WTC11 (cell line): ENCODE measurements around the gene DTNBP1.

ENCODE experiments used
- CTCF ChIP-seq: fragments of 200-600 bp; IDR thresholded peaks from 2 replicates; pipeline ENCODE4 v1.8.0; 2022; ENCODE audit warnings: antibody characterized with exemption
- E2F5 ChIP-seq: sonication (generic); formaldehyde crosslinking; IDR thresholded peaks from 2 replicates; pipeline ENCODE4 v1.8.1; 2022; ENCODE audit warnings: mild to moderate bottlenecking, moderate library complexity, missing genetic modification reagents
- ELF4 ChIP-seq: sonication (generic); formaldehyde crosslinking; IDR thresholded peaks from 2 replicates; pipeline ENCODE4 v1.8.1; 2022; ENCODE audit warnings: low read depth, mild to moderate bottlenecking, moderate library complexity, missing genetic modification reagents
- JAZF1 ChIP-seq: fragments of 250-450 bp; sonication (Bioruptor Pico); IDR thresholded peaks from 2 replicates; pipeline ENCODE4 v1.9.0; 2021; ENCODE audit warnings: moderate library complexity, mild to moderate bottlenecking, inconsistent platforms
- SOX15 ChIP-seq: fragments of 250-450 bp; sonication (Bioruptor Pico); IDR thresholded peaks from 2 replicates; pipeline ENCODE4 v1.9.0; 2021; ENCODE audit warnings: mild to moderate bottlenecking

- TF ChIP-seq E2F5 (CRISPR knock-in tag) (no peak), CTCF (no peak), SOX15 (CRISPR knock-in tag) (no peak), JAZF1 (no peak), ELF4 (no peak)
Observed at GRCh38 chr6:15535495-15536197, 127.2 kb downstream of the DTNBP1 start.
